KBM-7 (cell line): Measurements from ENCODE around the gene WWC2.
"Not testable (repeated sequence)": the region's sequence is repeated elsewhere in the genome, so short reads cannot be mapped to it uniquely, and the experiment has no call there.

Experiments
- DNase-seq: peaks from one replicate; pipeline ENCODE4 v3.0.0-alpha.2; 2015
- in situ Hi-C: fragments of 300-500 bp; cut with MboI; formaldehyde crosslinking; loops from 2 replicates; pipeline ENCODE4 v1.14.3; 2020; ENCODE audit warnings: low sequenced_read_pairs, low pct_unique_long_range_greater_than_20kb, mixed read lengths

Gene WWC2

DNA sequence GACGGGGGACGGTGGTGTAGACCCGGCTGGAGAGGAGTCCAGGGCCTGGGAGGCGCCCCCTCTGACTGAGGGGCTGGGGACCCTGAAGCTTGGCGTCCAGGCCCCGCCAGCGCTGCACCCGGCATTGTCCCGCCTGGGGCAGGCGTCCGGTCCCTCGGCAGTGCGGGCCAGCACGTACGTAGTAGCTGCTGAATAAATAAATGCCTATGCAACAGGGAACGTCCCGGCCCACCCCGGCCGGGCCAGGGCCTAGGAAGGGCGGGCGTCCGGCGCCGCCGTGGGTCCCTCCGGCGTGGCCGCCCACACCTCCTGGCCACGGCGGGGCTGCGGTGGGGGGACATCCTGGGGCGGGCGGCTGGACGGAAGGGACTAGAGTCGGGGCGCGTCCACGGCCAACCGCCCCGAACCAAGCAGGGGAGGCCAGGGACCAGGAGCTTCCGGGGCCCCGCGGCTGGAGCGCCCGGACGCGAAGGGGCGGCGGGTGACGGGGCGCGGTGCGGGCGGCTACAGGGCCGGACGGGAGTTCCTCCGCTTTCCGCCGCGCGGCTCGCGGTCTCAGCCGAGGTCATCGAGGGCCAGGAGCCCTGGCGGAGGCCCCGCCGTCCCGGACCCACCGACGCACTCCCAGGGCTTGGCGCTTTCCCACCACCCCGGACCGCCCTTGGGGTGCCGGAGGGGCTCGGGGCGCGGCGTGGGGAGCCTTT is 886 bp upstream of the WWC2 start:
- DNase-seq: no peak
- in situ Hi-C loops: no loop called here

DNA sequence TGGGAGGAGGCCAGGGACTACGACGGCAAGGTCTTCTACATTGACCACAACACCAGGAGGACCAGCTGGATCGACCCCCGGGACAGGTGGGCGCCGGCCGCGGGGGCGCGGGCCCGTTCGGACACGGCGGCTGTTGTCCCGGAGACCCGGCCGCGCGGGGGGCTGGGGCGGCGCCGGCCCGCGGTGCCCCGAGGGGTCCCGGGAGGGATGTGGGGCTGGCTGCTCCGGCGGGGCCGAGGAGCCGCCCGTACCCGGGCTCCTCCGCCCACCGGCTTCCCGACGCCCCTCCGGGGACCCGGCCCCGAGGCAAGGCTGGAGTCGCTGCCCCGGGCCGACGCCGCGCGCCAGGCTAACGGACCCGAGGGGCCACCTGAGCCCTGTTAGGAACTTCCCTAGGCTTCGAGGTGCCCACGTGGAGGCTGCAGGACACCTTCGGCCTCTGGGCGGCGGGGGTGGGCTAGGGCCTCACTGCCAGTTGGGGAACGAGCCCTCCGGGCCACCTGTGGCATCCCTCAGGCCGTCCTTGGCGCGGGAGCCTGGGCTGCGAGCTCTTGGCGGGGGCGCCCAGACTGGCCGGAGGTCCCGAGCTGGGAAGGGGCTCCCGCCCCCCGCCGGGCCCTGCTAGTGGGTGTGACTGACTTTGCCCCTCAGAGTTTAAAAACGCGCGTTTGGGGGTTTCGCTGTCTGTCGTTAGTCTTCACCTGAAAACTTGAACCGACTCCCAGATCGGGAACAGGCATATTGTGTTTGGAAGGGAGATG is 660 bp downstream of the WWC2 start:
- peak; percentile 53 for DNase-seq
- in situ Hi-C loops: no loop called here

DNA sequence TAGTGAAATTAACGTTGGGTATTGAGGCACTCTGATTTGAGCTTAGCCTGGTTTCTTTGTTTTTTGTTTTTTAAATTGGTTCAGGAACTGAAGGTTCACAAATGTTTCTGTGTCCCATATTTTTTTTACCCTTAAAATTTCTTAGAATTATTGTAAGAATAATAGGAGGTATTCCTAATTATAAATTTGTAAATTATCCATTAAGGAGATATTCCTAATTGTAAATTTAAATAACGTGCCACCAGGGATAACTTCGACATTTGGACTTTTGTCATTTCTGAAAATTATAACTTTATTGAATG is 1.2 kb downstream of the WWC2 start:
- in situ Hi-C loops: no loop called here
- DNase-seq: no peak

DNA sequence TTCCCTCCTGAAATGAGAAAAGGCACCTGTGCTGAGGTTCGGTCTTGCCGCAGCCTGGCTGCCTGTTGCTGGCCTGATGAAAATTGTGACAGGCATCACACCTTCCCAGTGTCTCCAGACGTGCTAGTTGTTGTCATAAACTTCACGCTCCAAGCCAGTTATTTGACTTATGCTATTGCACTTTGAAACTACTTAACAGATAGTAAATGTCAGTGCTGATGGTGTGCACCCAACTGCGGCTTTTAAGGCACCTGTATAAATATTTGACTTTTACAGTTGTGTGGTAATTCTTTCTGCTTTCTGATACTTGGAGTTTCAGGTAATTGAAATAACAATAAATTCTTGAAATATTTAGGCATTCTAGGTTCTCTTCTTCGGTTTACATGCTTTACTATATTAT is 1.8 kb downstream of the WWC2 start:
- no peak for DNase-seq
- in situ Hi-C loops: no loop called here

DNA sequence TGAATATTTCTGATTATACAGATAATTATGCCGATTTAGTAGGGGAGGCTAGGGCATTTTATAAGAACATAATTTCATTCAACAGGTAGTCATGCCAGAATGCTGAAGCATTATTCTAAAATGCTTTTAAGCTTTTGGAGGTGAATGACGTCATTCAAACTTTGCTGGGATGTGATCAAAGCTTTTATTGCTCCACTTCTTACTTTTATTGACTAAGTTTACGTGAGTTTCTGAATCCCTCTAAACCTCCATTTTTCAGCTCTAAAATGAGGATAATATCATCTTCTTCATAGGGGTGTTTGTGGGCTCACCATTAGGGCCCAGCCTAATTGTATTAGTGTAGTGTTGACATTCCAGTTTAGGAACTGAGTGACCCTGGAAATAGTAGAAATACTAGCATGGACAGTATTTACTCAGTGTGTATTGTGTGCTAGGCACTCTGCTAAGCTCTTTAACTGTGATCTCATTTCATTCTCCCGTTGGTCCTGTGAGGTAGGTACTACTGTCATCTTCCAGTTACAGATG is 3.0 kb downstream of the WWC2 start:
- no peak for DNase-seq
- in situ Hi-C loops: no loop called here

DNA sequence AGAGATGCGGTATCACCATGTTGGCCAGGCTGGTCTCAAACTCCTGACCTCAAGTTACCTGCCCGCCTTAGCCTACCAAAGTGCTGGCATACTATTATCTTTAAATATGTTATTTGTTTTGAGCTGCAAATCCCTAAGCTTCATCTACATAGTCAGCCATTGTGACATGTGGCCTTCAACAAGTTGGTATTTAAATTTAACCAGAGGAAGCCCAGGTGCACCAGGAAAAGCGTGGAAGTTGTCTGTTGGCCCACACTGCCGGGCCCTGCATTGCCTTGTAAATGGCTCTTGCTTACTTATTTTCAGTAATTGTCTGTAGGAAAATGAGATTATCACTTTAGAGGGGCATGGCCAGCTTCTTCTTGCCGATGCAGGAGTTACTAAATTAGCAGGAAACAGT is 6.0 kb downstream of the WWC2 start:
- no peak for DNase-seq
- in situ Hi-C loops: no loop called here

DNA sequence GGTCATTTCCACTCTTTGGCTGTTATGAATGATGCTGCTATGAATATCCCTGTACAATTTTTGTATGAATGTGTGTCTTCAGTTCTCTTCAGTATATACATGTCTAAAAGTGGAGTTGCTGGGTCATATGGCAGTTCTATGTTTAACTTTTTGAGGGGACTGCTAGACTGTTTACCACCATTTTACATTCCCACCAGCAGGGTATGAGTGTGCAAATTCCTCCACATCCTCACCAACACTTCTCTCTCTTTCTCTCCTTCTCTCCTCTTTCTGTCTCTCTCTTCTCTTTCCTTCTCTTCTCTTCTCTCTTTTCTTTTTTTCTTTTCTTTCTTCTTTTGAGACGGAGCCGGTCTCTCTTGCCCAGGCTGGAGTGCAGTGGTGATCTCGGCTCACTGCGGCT is 7.8 kb downstream of the WWC2 start:
- in situ Hi-C loops: no loop called here
- no peak for DNase-seq

DNA sequence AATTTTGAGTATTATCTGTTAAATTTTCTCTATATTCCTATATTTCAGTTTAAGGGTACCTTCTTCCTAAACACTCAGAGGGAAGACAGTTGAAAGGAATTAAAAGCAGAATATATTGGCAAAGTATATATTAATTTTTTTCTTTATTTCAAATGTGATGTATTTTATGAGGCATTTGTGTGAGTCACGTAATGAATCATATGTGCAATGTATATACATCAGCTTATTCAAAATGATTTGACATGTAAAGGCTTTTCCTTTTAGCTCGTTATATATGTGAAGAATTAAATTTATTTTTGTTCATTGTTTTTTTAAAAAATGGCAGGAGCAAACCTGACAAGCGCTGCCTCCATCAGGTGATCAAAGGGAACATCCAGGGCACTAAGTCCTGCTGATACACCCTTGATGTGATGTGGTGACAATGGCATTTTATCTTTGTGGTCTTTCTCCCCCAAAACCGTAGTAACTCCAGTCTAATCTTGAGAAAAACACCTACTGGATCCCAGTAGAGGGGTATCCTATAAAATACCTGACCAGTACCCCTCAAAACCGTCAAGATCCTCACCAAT is 8.9 kb downstream of the WWC2 start:
- in situ Hi-C loops: no loop called here
- no peak for DNase-seq

DNA sequence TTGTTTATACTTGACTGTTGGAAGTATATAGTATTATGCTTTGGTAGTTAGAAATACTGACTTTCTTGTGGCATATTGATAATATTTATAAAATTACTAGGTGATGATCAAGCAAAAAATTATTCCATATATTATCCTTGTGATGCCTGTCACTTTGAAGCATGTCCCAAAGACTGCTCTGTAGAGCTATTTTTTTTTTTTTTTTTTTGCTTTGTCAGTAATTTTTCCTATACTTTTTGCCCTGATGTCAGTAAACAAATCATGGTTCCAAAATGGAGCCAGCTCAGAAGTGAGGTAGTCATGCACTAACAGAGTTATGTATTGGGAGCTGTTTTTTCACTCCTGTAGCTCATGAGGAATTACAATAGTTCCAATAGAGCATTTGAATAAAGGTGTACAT is 11.2 kb downstream of the WWC2 start:
- DNase-seq: no peak
- in situ Hi-C loops: no loop called here

DNA sequence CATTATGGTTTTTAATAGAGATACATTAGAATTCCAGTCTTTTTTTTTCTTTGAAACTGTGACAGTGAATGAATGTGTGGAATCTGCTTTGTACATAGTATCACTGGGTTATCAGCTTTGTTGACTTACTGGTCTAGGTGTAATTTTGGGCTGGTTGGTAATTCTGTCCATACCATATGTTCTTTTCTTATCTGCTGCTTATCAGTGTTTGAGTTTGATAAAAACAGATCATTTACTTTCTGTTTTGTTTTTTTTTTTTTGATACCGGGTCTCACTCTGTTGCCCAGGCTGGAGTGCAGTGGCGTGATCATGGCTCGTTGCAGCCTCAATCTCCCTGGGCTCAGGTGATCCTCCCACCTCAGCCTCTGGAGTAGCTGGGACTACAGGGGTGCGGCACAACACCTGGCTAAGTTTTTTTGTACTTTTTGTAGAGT is 12.4 kb downstream of the WWC2 start:
- in situ Hi-C loops: no loop called here
- no peak for DNase-seq

DNA sequence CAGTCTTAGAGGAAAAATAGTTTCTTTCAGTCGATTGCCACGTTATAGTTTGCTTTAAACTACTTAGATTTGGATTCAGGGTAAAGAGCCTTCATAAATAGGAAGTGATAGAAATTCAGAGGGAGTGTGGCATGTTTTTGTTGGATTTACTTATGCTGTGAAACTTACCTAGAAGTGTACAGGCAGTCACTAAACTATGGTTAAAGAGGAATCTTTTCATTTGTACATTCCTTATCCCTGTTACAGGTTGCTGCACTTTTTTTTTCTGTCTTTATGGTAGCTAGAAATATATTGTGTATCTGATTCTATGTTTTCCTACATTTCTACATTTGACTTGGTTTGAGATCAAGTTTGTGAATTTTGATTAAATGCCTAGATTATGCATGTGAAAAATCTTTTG is 19.1 kb downstream of the WWC2 start:
- in situ Hi-C loops: no loop called here
- DNase-seq: no peak

DNA sequence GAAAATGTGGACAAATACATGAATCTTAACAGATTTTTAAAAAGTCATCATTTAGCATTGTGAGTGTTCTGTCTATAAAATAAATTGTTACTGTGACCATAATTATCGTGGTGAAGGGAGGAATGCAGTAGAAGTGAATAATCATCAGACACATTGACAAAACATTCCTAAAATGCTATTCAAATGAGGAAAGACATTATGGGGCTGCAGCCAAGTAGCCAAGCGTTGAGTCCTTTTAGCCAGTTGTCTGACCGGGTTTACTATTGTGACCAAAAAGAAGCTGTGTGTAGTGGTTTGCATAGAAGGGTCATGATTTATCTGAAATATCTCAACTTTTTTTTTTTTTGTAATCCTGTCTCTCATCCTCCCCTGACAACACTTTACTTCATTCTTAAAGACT is 19.5 kb downstream of the WWC2 start:
- no peak for DNase-seq
- in situ Hi-C loops: no loop called here

DNA sequence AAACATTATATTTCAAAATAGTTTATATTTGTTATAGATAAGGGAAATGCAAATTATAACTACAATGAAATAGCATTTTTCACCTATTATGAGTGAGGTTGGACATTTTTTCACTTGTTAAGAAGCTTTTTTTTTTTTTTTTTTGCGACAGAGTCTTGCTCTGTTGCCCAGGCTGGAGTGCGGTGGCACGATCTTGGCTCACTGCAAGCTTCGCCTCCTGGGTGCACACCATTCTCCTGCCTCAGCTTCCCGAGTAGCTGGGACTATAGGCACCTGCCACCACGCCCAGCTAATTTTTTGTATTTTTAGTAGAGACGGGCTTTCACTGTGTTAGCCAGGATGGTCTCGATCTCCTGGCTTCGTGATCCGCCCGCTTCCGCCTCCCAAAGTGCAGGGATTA is 22.6 kb downstream of the WWC2 start:
- DNase-seq, in situ Hi-C loops: not testable (repeated sequence)

DNA sequence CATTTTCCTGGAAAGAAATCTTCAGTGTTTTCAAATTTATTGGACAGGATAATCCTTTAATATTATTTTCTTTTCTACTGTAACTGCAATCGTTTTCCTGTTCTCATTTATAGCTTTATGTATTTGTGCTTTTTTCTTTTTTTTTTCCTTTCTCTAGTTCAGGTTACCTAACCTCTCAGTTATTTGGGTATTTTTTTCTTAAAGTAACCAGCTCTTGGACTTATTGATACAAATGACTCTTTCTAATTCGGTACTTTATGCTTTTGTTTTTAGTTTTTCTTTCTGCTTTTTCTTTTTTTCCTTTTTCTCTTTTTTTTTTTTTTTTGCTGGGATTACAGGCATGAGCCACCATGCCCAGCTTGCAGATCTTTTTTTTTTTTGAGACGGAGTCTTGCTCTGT is 25.2 kb downstream of the WWC2 start:
- DNase-seq: no peak
- in situ Hi-C loops: no loop called here

DNA sequence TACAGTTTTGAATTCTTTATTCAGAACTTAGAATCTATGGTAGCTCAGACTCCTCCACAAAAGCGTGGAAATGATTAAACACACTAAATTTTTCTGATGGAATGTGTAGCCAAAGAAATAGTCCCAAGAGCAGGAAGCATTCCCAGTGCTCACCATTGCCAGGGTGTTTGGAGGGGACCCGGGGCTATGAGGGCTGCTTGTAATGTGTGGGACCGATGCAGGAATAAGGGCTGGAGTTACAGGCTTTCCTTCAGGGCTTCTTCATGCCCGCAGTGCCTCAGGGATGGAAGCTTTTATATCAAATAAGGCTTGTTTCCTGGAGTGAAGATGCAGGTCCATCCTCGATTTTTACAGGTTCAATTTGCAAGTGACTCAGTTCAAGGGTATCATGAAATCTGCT is 25.8 kb downstream of the WWC2 start:
- no peak for DNase-seq
- in situ Hi-C loops: no loop called here

DNA sequence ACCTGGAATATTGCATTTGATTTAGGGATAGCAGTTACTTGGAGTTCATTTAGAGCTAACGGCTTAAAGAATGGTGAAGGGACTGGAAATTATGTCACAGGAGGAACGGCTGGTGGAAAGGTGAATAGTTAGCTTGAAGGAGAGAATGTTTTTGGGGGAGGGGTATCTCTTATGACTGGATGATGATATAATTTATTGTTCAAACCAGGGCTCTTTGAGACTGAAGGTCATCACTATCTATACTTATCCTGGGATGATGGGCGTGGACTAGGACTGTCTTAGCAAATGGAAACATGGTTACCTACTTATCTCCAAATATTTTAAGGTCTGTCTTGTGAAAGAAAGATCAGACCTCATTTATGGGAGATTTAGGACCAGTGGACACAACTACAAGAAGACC is 30.1 kb downstream of the WWC2 start:
- in situ Hi-C loops: no loop called here

DNA sequence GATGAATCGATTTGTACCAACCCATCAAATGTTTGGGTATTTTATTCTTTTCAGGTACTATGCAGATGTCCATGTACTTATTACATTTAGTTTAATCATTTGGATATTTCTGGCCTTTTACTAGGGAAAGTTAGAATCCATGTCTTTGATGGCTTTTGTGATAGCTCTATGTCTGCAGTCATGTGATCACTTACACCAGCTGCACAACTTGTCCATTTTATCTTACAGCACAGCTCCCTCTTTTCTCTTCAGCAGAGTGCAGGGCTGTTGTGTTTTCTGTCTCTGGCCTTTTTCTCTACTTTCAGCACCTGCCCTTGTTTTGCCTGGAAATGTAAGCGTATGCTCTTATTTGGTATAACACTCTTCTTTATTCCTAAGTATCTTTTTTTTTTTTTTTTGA is 30.6 kb downstream of the WWC2 start:
- in situ Hi-C loops: no loop called here

More for the DNA sequence above, 30.1 kb downstream of the WWC2 start:
- DNase-seq: no peak

DNA sequence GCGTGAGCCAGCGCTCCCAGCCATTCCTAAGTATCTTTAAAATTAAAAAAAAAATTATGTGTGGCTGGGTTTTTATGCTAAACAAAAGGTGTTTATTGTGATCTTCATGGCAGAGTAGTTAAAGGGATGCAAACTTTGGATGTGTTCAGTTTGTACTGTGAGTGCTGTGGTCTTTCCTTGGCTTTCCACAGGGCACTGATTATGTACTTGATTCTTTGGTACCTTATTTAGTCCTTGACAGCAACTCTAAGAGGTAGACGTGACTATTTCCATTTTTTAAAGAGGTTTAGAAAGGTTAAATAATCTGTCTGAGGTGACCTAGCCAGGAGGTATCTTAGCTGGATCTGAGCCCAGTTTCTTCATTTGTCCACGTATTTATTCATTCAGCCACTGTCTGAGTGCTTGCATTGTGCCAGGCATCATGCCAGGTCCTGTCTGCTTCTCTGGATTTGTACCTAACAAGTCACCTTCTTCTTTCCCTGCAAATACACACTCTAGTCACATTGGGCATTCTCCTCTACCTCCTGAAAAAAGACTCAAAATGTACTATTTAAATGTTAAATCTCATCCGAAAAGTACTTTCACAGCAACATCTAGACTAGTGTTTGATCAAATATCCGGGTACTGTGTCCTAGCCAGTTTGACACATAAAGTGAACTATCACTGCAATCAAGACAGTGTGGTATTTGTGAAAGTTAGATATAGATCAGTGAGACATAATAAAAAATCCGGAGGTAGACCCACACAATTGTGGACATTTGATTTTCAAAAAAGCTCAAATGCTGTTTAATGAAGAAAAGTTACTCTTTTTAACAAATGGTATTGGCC is 31.5 kb downstream of the WWC2 start:
- in situ Hi-C loops: no loop called here
- DNase-seq: no peak

More for the DNA sequence above, 30.6 kb downstream of the WWC2 start:
- DNase-seq: no peak

DNA sequence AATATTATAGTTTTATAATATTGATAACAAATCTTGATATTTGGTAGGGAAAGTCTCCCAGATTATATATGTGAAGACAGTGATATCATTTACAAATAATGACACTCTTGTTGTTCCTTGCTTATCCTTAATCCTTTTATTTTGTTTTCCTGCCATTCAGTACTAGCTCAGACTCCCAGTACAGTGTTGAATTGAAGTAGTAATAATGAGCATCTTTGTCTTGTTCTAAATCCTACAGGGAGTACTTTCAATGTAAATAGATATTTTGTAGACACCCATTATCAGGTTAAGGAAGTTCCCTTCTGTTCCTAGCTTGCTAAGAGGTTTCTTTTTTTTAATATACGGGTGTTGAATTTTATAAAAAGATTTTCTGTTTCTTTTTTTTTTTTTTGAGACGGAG is 33.0 kb downstream of the WWC2 start:
- no peak for DNase-seq
- in situ Hi-C loops: no loop called here

DNA sequence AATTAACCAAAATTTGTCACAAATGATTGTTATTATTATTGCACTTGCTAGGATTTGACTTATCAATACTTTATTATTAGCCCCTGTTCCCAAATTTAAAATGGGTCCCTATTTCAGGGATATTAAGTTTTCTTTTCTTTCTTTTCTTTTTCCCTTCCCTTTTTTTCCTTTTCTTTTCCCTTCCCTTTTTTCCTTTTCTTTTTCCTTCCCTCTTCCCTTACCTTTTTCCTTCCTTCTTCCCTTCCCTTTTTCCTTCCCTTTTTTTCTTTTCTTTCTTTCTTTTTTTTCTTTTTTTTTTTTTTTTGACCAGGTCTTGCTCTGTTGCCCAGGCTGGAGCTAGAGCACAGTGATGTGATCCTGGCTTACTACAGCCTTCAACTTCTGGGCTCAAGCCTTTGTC is 33.8 kb downstream of the WWC2 start:
- DNase-seq: no peak

More for the DNA sequence above, 33.8 kb downstream of the WWC2 start:
- in situ Hi-C loops: no loop called here
